Hepatocyte (in vitro differentiated cells): ENCODE measurements around the gene MYEOV.

Experiments used
- CTCF ChIP-seq: fragments of 200-600 bp; sonication (generic); IDR thresholded peaks from 2 replicates; pipeline ENCODE4 v1.5.1; 2016; ENCODE audit warnings: antibody characterized with exemption, mild to moderate bottlenecking; ENCODE audit not compliant: poor library complexity
- EZH2 ChIP-seq: fragments of 200-600 bp; sonication (generic); IDR thresholded peaks from 2 replicates; pipeline ENCODE4 v1.6.1; 2016; ENCODE audit warnings: antibody characterized with exemption, mild to moderate bottlenecking, borderline replicate concordance

GRCh38 chr11:69269388-69269787 lies 24.6 kb upstream of the MYEOV start:
- TF ChIP-seq CTCF (no peak), EZH2 (no peak)
